Neuronal stem cell (in vitro differentiated cells): ENCODE measurements around the gene PCGF3.

Source experiments
- DNase-seq: peaks from one replicate; pipeline ENCODE4 v3.0.0-alpha.2; 2013; ENCODE audit warnings: low spot score
- H2AFZ ChIP-seq: one replicate; pipeline ENCODE4 v1.6.1; 2013; ENCODE audit warnings: mild to moderate bottlenecking, low read length, inconsistent platforms
- H2AK5ac ChIP-seq: 2 replicates; pipeline ENCODE4 v1.6.1; 2013; ENCODE audit warnings: low read depth, mild to moderate bottlenecking, inconsistent platforms, low read length, moderate library complexity, mixed read lengths
- H2BK120ac ChIP-seq: 2 replicates; pipeline ENCODE4 v1.6.1; 2013; ENCODE audit warnings: low read depth, mild to moderate bottlenecking, inconsistent platforms, low read length, moderate library complexity, mixed read lengths
- H2BK12ac ChIP-seq: one replicate; pipeline ENCODE4 v1.6.1; 2013; ENCODE audit warnings: low read length, inconsistent platforms
- H2BK15ac ChIP-seq: 2 replicates; pipeline ENCODE4 v1.6.1; 2013; ENCODE audit warnings: mild to moderate bottlenecking, low read length, inconsistent platforms, mixed read lengths
- H2BK5ac ChIP-seq: one replicate; pipeline ENCODE4 v1.6.1; 2013; ENCODE audit warnings: inconsistent platforms, mild to moderate bottlenecking, low read length, moderate library complexity
- H3K14ac ChIP-seq: one replicate; pipeline ENCODE4 v1.6.1; 2013; ENCODE audit warnings: low read length, inconsistent platforms
- H3K18ac ChIP-seq: 2 replicates; pipeline ENCODE4 v1.6.1; 2013; ENCODE audit warnings: low read length, inconsistent platforms
- H3K23ac ChIP-seq: 2 replicates; pipeline ENCODE4 v1.6.1; 2013; ENCODE audit warnings: low read depth, mild to moderate bottlenecking, mixed read lengths, low read length, inconsistent platforms; ENCODE audit not compliant: poor library complexity
- H3K27ac ChIP-seq: replicated peaks from 3 replicates; pipeline ENCODE4 v1.5.1; 2013; ENCODE audit warnings: low read length, inconsistent platforms
- H3K27me3 ChIP-seq, 3 experiments: 2 replicates each; pipeline ENCODE4 v1.6.1; 2013; ENCODE audit warnings: low read length in 3 of 3, mild to moderate bottlenecking in 2 of 3, inconsistent platforms in 1 of 3, low read depth in 1 of 3, mixed read lengths in 1 of 3, moderate library complexity in 1 of 3; ENCODE audit not compliant: control insufficient read depth in 3 of 3, insufficient read depth in 3 of 3
- H3K36me3 ChIP-seq, 2 donors: replicated peaks in 1 of 2; 2 replicates each; pipeline ENCODE4 v1.6.1; 2013; ENCODE audit warnings: low read length in 2 of 2; ENCODE audit not compliant: control insufficient read depth in 2 of 2, insufficient read depth in 2 of 2
- H3K4ac ChIP-seq: 2 replicates; pipeline ENCODE4 v1.6.1; 2013; ENCODE audit warnings: inconsistent platforms, mild to moderate bottlenecking, low read length, moderate library complexity
- H3K4me1 ChIP-seq, 2 donors: 1 replicate in 1 of 2; 2 replicates in 1 of 2; pipeline ENCODE4 v1.6.1; 2013; ENCODE audit warnings: low read length in 2 of 2, low read depth in 1 of 2; ENCODE audit not compliant: control insufficient read depth in 2 of 2, insufficient read depth in 1 of 2
- H3K4me2 ChIP-seq: one replicate; pipeline ENCODE4 v1.6.1; 2013; ENCODE audit warnings: mild to moderate bottlenecking, low read length, inconsistent platforms; ENCODE audit not compliant: insufficient read depth, poor library complexity, severe bottlenecking
- H3K4me3 ChIP-seq, 2 donors: 2 replicates each; pipeline ENCODE4 v1.5.1; 2013; ENCODE audit warnings: low read length in 2 of 2, mild to moderate bottlenecking in 2 of 2, inconsistent platforms in 1 of 2, moderate library complexity in 1 of 2
- H3K79me1 ChIP-seq: one replicate; pipeline ENCODE4 v1.6.1; 2013; ENCODE audit warnings: low read depth, mild to moderate bottlenecking, inconsistent platforms, low read length, moderate library complexity
- H3K9ac ChIP-seq: one replicate; pipeline ENCODE4 v1.6.1; 2013; ENCODE audit warnings: mild to moderate bottlenecking, low read depth, low read length, inconsistent platforms; ENCODE audit not compliant: poor library complexity
- H3K9me3 ChIP-seq, 2 donors: replicated peaks in 1 of 2; 2 replicates each; pipeline versions ENCODE3 to v1.6.1; 2013; ENCODE audit warnings: low read length in 2 of 2, mild to moderate bottlenecking in 2 of 2, inconsistent platforms in 1 of 2, low read depth in 1 of 2, mixed read lengths in 1 of 2, moderate library complexity in 1 of 2; ENCODE audit not compliant: control insufficient read depth in 2 of 2, insufficient read depth in 1 of 2
- H4K8ac ChIP-seq: one replicate; pipeline ENCODE4 v1.6.1; 2013; ENCODE audit warnings: low read depth, mild to moderate bottlenecking, inconsistent platforms, low read length, moderate library complexity
- H4K91ac ChIP-seq: one replicate; pipeline ENCODE4 v1.6.1; 2013; ENCODE audit warnings: low read length, low read depth, mild to moderate bottlenecking, inconsistent platforms; ENCODE audit not compliant: poor library complexity
- WGBS, 2 donors: extraction: QIAGEN DNeasy Blood & Tissue Kit; methylation state at CpG; one replicate each; pipeline ENCODE4 v1.1.7; 2013; ENCODE audit warnings: missing lambda C conversion rate in 2 of 2, mixed read lengths in 1 of 2; ENCODE audit not compliant: insufficient read length in 2 of 2, insufficient replicate concordance in 1 of 2; ENCODE audit errors: extremely low coverage in 2 of 2; 5-methylcytosine and 5-hydroxymethylcytosine counted together

The PCGF3 gene

GRCh38 chr4:679629-680028 is 26.0 kb upstream of the PCGF3 start:
- Histone ChIP-seq H3K4ac (no peak overlapping the region), H3K4me1 (peaks cover 11 to 15% of the 10 kb centered on the region in 2 donors), H2BK120ac (no peak overlapping the region), H2AFZ (no peak overlapping the region), H2BK15ac (peak overlapping the region; percentile 92), H2BK5ac (peak overlapping the region; percentile 82), H3K27ac (no peak overlapping the region), H3K79me1 (peaks cover 4% of the 10 kb centered on the region), H3K4me2 (no peak overlapping the region), H3K9me3 (no peaks in the 10 kb centered on the region), H4K8ac (no peak overlapping the region), H2BK12ac (peak overlapping the region; percentile 63), H4K91ac (no peak overlapping the region), H3K18ac (peak overlapping the region; percentile 57), H2AK5ac (peak overlapping the region; percentile 99), H3K27me3 (peaks cover 0 to 9% (median 2%) of the 10 kb centered on the region in 3 experiments), H3K14ac (no peak overlapping the region), H3K9ac (no peak overlapping the region), H3K4me3 (no peak overlapping the region), H3K23ac (no peak overlapping the region), H3K36me3 (no peaks in the 10 kb centered on the region)
- no CpG with 5 or more reads among the region's 11 CpGs for WGBS, 2 donors
- no peak for DNase-seq

GRCh38 chr4:680091-680490 is 25.5 kb upstream of the PCGF3 start:
- H3K4me1 ChIP-seq = peaks cover 9 to 12% of the 10 kb centered on the region in 2 donors
- no peak overlapping the region for H2AFZ ChIP-seq
- H2BK12ac ChIP-seq = no peak overlapping the region
- peak overlapping the region; percentile 78 for H2BK15ac ChIP-seq
- H3K4ac ChIP-seq = no peak overlapping the region
- H3K4me3 ChIP-seq = no peak overlapping the region
- peak overlapping the region; percentile 24 for H3K9ac ChIP-seq
- no peak overlapping the region for H2BK120ac ChIP-seq
- no peaks in the 10 kb centered on the region for H3K36me3 ChIP-seq
- DNase-seq = no peak
- no peak overlapping the region for H3K14ac ChIP-seq
- H3K79me1 ChIP-seq = peaks cover 6% of the 10 kb centered on the region
- no peak overlapping the region for H3K27ac ChIP-seq
- no peak overlapping the region for H3K23ac ChIP-seq
- peaks cover 0 to 9% (median 2%) of the 10 kb centered on the region in 3 experiments for H3K27me3 ChIP-seq
- H3K9me3 ChIP-seq = no peaks in the 10 kb centered on the region
- WGBS, 2 donors = no CpG with 5 or more reads among the region's 9 CpGs
- H2BK5ac ChIP-seq = peak overlapping the region; percentile 82
- H4K91ac ChIP-seq = no peak overlapping the region
- H3K18ac ChIP-seq = peak overlapping the region; percentile 91
- H4K8ac ChIP-seq = no peak overlapping the region
- H3K4me2 ChIP-seq = no peak overlapping the region
- H2AK5ac ChIP-seq = peak overlapping the region; percentile 99

- H2BK5ac ChIP-seq = no peak overlapping the region
- peak overlapping the region; percentile 96 for H3K18ac ChIP-seq
- DNase-seq = no peak
- H2BK120ac ChIP-seq = no peak overlapping the region
- peaks cover 6 to 9% of the 10 kb centered on the region in 2 donors for H3K4me1 ChIP-seq
- H3K4me2 ChIP-seq = peak overlapping the region; percentile 66
- no CpG with 5 or more reads among the region's 17 CpGs for WGBS, 2 donors
- H3K27ac ChIP-seq = no peak overlapping the region
- H3K79me1 ChIP-seq = peaks cover 7% of the 10 kb centered on the region
- no peaks in the 10 kb centered on the region for H3K9me3 ChIP-seq
- peaks cover 0 to 9% (median 2%) of the 10 kb centered on the region in 3 experiments for H3K27me3 ChIP-seq
- no peaks in the 10 kb centered on the region for H3K36me3 ChIP-seq
- peak overlapping the region; percentile 24 for H3K9ac ChIP-seq
- no peak overlapping the region for H3K14ac ChIP-seq
- peak overlapping the region; percentile 95 for H2AFZ ChIP-seq
- no peak overlapping the region for H3K4ac ChIP-seq
- H2BK12ac ChIP-seq = no peak overlapping the region
- H4K91ac ChIP-seq = no peak overlapping the region
- no peak overlapping the region for H4K8ac ChIP-seq
- H2AK5ac ChIP-seq = peak overlapping the region; percentile 99
- no peak overlapping the region for H3K23ac ChIP-seq
- H2BK15ac ChIP-seq = peak overlapping the region; percentile 78
- H3K4me3 ChIP-seq = peak overlapping the region; percentile 40 to 80
These were observed 25.1 kb upstream of the PCGF3 start for GRCh38 chr4:680551-680927.

- H3K4me1 ChIP-seq = peaks cover 6 to 9% of the 10 kb centered on the region in 2 donors
- no peak overlapping the region for H2BK15ac ChIP-seq
- H4K91ac ChIP-seq = no peak overlapping the region
- H2AFZ ChIP-seq = peak overlapping the region; percentile 95
- peak overlapping the region; percentile 66 for H3K4me2 ChIP-seq
- H3K4me3 ChIP-seq = peak overlapping the region; percentile 40 to 80
- H3K79me1 ChIP-seq = peaks cover 7% of the 10 kb centered on the region
- H3K4ac ChIP-seq = no peak overlapping the region
- peak overlapping the region; percentile 99 for H2AK5ac ChIP-seq
- H3K9me3 ChIP-seq = no peaks in the 10 kb centered on the region
- no peak overlapping the region for H2BK5ac ChIP-seq
- H3K27ac ChIP-seq = no peak overlapping the region
- no peak overlapping the region for H3K9ac ChIP-seq
- no peak overlapping the region for H3K23ac ChIP-seq
- peak overlapping the region; percentile 96 for H3K18ac ChIP-seq
- no peak for DNase-seq
- H3K36me3 ChIP-seq = no peaks in the 10 kb centered on the region
- H2BK120ac ChIP-seq = peak overlapping the region; percentile 2
- no CpG with 5 or more reads among the region's 62 CpGs for WGBS, 2 donors
- no peak overlapping the region for H4K8ac ChIP-seq
- H3K14ac ChIP-seq = no peak overlapping the region
- H2BK12ac ChIP-seq = no peak overlapping the region
- peaks cover 0 to 9% (median 2%) of the 10 kb centered on the region in 3 experiments for H3K27me3 ChIP-seq
These were observed 24.5 kb upstream of the PCGF3 start for GRCh38 chr4:680928-681645.
